Fibroblast of skin of right quadriceps (primary cell): ENCODE results near the gene SLC49A4.

Source experiments
- DNase-seq: peaks from one replicate; pipeline ENCODE4 v3.0.0-alpha.2; 2013

SLC49A4 gene

GRCh38 chr3:122862381-122862780 lies 67.5 kb downstream of the SLC49A4 start:
- no peak for DNase-seq

GRCh38 chr3:122864498-122864897 lies 69.6 kb downstream of the SLC49A4 start:
- no peak for DNase-seq

GRCh38 chr3:122868322-122868721 lies 73.5 kb downstream of the SLC49A4 start:
- DNase-seq, result no peak

GRCh38 chr3:122873741-122874515 lies 79.1 kb downstream of the SLC49A4 start:
- DNase-seq, result no peak

GRCh38 chr3:122875547-122876127 lies 80.8 kb downstream of the SLC49A4 start:
- no peak for DNase-seq

GRCh38 chr3:122880173-122880572 lies 85.3 kb downstream of the SLC49A4 start:
- no peak for DNase-seq

GRCh38 chr3:122880624-122881023 lies 85.8 kb downstream of the SLC49A4 start:
- no peak for DNase-seq

GRCh38 chr3:122882361-122882947 lies 87.6 kb downstream of the SLC49A4 start:
- DNase-seq, result no peak

GRCh38 chr3:122886251-122886650 lies 91.4 kb downstream of the SLC49A4 start:
- DNase-seq, result no peak

GRCh38 chr3:122886946-122887345 lies 92.1 kb downstream of the SLC49A4 start:
- DNase-seq, result no peak

GRCh38 chr3:122890077-122890719 lies 95.3 kb downstream of the SLC49A4 start:
- peak; percentile 54 for DNase-seq

GRCh38 chr3:122890720-122891220 lies 95.9 kb downstream of the SLC49A4 start:
- DNase-seq, result no peak

GRCh38 chr3:122892118-122892960 lies 97.5 kb downstream of the SLC49A4 start:
- DNase-seq, result no peak

GRCh38 chr3:122893282-122893681 lies 98.4 kb downstream of the SLC49A4 start:
- DNase-seq, result no peak

- no peak for DNase-seq
Observed at GRCh38 chr3:122893754-122894668, 99.1 kb downstream of the SLC49A4 start.

- no peak for DNase-seq
Observed at GRCh38 chr3:122898298-122898697, 103.4 kb downstream of the SLC49A4 start.

GRCh38 chr3:122902326-122902725 lies 107.5 kb downstream of the SLC49A4 start:
- DNase-seq, result no peak

GRCh38 chr3:122903171-122903570 lies 108.3 kb downstream of the SLC49A4 start:
- DNase-seq, result no peak

GRCh38 chr3:122907471-122907870 lies 112.6 kb downstream of the SLC49A4 start:
- DNase-seq, result no peak

GRCh38 chr3:122908251-122908650 lies 113.4 kb downstream of the SLC49A4 start:
- DNase-seq, result no peak

- no peak for DNase-seq
Observed at GRCh38 chr3:122911901-122912300, 117.0 kb downstream of the SLC49A4 start.
